Ascending aorta (tissue), 2 donors: Measurements from ENCODE around the gene FMN1. TPM values are rescaled to one million over a fixed set of nuclear protein-coding genes. Genes with fewer than 3 reads are reported as not detected.

Experiments
- DNase-seq, 2 donors: peaks; one replicate each; pipeline ENCODE4 v3.0.0-alpha.2; 2019; ENCODE audit warnings: low spot score in 2 of 2
- H3K27ac ChIP-seq, 2 donors: fragments of 200-600 bp; sonication (generic); one replicate each; pipeline ENCODE4 v1.5.1; 2016 to 2017; ENCODE audit warnings: mild to moderate bottlenecking in 1 of 2
- H3K27me3 ChIP-seq: fragments of 200-600 bp; sonication (generic); one replicate; pipeline ENCODE4 v1.5.1; 2017
- H3K36me3 ChIP-seq, 2 donors: fragments of 200-600 bp; sonication (generic); one replicate each; pipeline ENCODE4 v1.5.1; 2016
- H3K4me1 ChIP-seq, 2 donors: fragments of 200-600 bp; sonication (generic); one replicate each; pipeline ENCODE4 v1.5.1; 2016 to 2017; ENCODE audit warnings: mild to moderate bottlenecking in 1 of 2
- H3K4me3 ChIP-seq, 2 donors: fragments of 200-600 bp; sonication (generic); one replicate each; pipeline ENCODE4 v1.5.1; 2016 to 2017; ENCODE audit warnings: mild to moderate bottlenecking in 1 of 2
- H3K9me3 ChIP-seq, 2 donors: fragments of 200-600 bp; sonication (generic); one replicate each; pipeline ENCODE4 v1.5.1; 2016
- intact Hi-C: fragments of 100-400 bp; cut with DNase I; formaldehyde crosslinking; loops from one replicate; pipeline ENCODE4 v1.15.1; 2023
- total RNA-seq: library from RNA; depleted of rRNA; stranded (reverse); fragments of >200 nt; gene quantifications from one replicate; pipeline ENCODE4 v1.1.0, GENCODE V29; 2016
- TF ChIP-seq, protein P1 (sequence below), 3 experiments: fragments of 200-600 bp in 2 of 3; fragments of 450-650 bp in 1 of 3; sonication (generic) in 2 of 3; IDR thresholded peaks; one replicate each; pipeline ENCODE4 v1.5.1; 2016 to 2019; ENCODE audit warnings: antibody characterized with exemption in 3 of 3, mild to moderate bottlenecking in 1 of 3, moderate library complexity in 1 of 3

FMN1 gene
- total RNA-seq, 1 donor from 2014 or later: 4.3 TPM

DNA sequence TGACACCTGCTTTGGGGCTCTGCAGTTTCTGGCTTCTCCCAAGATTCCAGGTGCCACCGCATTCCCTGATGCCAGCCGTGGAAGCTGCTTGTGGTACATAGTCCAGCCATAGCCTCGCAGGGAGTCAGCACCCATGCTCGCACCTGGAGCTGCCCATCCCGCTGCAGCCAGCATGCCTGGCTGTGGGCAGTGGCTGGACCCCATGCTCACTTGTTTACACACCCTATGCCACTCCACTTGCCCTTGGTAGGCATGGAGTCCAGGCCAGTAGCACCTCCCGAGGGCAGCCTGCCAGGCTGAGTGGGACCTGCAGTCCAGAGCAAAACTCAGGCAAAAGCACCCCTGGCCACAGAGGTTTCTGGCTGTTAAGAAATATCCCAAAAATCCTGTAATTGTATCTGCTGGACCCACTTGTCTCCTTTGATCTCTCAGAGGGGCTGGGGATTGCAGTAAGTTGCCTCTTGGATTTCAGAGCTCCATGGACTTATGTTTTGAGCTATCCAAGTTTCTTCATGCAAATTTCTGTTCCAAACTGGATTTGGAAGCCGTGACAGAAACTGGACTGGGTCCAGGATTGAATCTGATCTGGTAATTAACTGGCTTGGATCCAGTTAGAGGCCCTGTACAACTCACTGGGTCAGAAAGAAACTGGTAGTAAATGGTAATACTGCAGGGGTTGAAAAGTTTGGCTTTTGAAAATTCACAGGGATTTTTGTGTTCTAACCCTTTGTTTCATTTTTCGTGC is 149.3 kb downstream of the FMN1 start:
- DNase-seq: no peak
- H3K27me3 ChIP-seq: no peaks in the 10 kb centered on the region
- no peaks in the 10 kb centered on the region for H3K9me3 ChIP-seq
- H3K4me3 ChIP-seq: no peak overlapping the region
- intact Hi-C loops: no loop called here
- no peak overlapping the region for H3K27ac ChIP-seq
- H3K36me3 ChIP-seq: no peaks in the 10 kb centered on the region
- TF ChIP-seq, protein P1, sequence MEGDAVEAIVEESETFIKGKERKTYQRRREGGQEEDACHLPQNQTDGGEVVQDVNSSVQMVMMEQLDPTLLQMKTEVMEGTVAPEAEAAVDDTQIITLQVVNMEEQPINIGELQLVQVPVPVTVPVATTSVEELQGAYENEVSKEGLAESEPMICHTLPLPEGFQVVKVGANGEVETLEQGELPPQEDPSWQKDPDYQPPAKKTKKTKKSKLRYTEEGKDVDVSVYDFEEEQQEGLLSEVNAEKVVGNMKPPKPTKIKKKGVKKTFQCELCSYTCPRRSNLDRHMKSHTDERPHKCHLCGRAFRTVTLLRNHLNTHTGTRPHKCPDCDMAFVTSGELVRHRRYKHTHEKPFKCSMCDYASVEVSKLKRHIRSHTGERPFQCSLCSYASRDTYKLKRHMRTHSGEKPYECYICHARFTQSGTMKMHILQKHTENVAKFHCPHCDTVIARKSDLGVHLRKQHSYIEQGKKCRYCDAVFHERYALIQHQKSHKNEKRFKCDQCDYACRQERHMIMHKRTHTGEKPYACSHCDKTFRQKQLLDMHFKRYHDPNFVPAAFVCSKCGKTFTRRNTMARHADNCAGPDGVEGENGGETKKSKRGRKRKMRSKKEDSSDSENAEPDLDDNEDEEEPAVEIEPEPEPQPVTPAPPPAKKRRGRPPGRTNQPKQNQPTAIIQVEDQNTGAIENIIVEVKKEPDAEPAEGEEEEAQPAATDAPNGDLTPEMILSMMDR (IDR thresholded peaks at IDR 0.05): no peak
- H3K4me1 ChIP-seq: no peaks in the 10 kb centered on the region

DNA sequence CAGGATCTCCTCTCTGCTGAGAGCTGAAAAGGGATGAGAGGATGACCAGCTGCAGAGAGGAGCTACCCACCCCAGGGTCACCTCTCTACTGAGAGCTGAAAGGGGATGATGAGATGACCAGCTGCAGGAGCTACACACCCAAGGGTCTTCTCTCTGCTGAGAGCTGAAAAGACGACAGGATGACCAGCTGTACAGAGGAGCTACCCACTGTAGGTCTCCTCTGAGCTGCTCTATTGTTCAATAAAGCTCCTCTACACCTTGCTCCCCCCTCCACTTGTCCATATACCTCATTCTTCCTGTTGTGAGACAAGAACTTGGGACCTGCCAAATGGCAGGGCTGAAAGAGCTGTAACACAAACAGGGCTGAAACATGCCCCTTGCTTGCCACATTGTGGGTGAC is 149.9 kb downstream of the FMN1 start:
- intact Hi-C loops: no loop called here
- H3K4me1 ChIP-seq: no peaks in the 10 kb centered on the region
- no peak overlapping the region for H3K4me3 ChIP-seq
- no peaks in the 10 kb centered on the region for H3K9me3 ChIP-seq
- no peak overlapping the region for H3K27ac ChIP-seq
- H3K27me3 ChIP-seq: no peaks in the 10 kb centered on the region
- TF ChIP-seq, protein P1 (IDR thresholded peaks at IDR 0.05): no peak
- no peak for DNase-seq
- no peaks in the 10 kb centered on the region for H3K36me3 ChIP-seq

DNA sequence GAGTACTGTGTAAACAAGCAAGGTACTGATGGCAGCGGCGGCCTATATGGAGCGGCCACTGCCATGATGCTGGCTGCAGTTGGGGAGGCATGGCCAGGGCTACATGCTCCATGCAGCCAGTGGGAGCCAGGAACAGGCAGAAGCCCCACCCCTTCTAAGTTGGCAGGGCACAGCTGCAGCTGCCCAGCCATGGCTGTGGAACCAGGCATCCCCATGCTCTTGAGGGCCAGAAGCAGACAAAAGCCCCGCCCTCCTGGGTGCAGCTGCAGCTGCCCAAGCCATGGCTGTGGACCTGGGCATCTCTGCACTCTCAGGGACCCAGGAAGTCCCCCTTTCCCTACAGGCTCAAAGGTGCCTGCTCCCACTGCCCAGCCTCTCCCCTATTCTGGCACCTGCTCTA is 150.9 kb downstream of the FMN1 start:
- Histone ChIP-seq H3K36me3 (no peaks in the 10 kb centered on the region), H3K27ac (no peak overlapping the region), H3K27me3 (no peaks in the 10 kb centered on the region), H3K4me3 (no peak overlapping the region), H3K4me1 (no peaks in the 10 kb centered on the region), H3K9me3 (no peaks in the 10 kb centered on the region)
- DNase-seq: no peak
- intact Hi-C loops: no loop called here
- TF ChIP-seq, protein P1 (IDR thresholded peaks at IDR 0.05): no peak

DNA sequence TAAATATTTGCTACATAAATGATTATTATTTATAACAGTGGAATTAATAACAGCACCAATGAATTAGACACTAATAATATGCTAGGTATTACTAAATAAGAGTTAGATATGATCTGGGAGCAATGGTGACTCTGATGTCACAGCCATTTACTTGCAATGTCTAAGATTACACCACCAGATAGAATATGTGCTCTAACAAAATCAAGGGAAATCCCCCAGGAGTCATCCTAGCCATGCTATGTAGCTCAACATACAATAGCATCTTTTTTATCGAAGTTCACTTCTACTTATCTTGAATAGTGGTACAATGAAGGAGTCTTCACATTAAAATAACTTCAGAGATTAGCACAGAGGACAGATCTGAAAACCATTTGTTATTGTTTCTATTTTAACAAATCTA is 154.0 kb downstream of the FMN1 start:
- H3K9me3 ChIP-seq: no peaks in the 10 kb centered on the region

DNA sequence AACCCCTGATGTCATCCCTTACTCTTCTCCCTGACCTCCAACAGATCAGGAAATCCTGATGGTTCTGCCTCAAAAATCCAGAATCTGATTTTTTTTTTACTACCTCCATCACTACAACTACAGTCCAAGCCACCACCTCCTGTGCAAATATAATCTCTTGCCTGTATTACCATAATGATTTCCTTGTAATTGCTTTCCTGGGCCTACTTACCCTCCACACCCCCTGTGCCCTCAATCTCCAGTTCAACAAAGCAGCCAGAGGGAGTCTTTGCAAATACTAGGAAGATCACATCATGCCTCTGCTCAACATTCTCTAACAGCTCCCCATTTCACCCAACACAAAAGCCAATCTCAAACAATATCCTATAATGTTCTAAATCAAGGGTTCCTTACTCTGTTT is 159.9 kb downstream of the FMN1 start:
- TF ChIP-seq, protein P1 (IDR thresholded peaks at IDR 0.05): no peak
- intact Hi-C loops: no loop called here
- H3K4me1 ChIP-seq: no peaks in the 10 kb centered on the region
- no peak for DNase-seq
- no peak overlapping the region for H3K4me3 ChIP-seq
- H3K27me3 ChIP-seq: no peaks in the 10 kb centered on the region
- H3K27ac ChIP-seq: no peak overlapping the region
- H3K36me3 ChIP-seq: no peaks in the 10 kb centered on the region
- H3K9me3 ChIP-seq: no peaks in the 10 kb centered on the region

More for the DNA sequence above, 154.0 kb downstream of the FMN1 start:
- intact Hi-C loops: no loop called here
- H3K4me3 ChIP-seq: no peak overlapping the region
- TF ChIP-seq, protein P1 (IDR thresholded peaks at IDR 0.05): no peak
- no peak overlapping the region for H3K27ac ChIP-seq
- no peak for DNase-seq
- no peaks in the 10 kb centered on the region for H3K4me1 ChIP-seq
- H3K36me3 ChIP-seq: no peaks in the 10 kb centered on the region
- H3K27me3 ChIP-seq: no peaks in the 10 kb centered on the region
